IMR-90 (cell line): ENCODE results near the gene HIVEP1. TPM values are rescaled to one million over a fixed set of nuclear protein-coding genes. Genes with fewer than 3 reads are reported as not detected.

Experiments used
- ATAC-seq: fragments of 200-7000 bp; cut with Tn5 transposase; 2 replicates; pipeline ENCODE4 v1.9.1; 2020; ENCODE audit warnings: low read depth, mild to moderate bottlenecking, moderate library complexity
- BruUV-seq: library from RNA; stranded (reverse); fragments of 400-500 nt; replicated peaks from 2 replicates; lab custom pipeline; 2021; lab: Mats Ljungman, UMichigan
- CTCF ChIA-PET: fragments of 300-600 bp; formaldehyde crosslinking; extraction: SDS; loops from one replicate; lab custom pipeline; 2021; ENCODE audit warnings: antibody characterized with exemption; lab: Yijun Ruan, JAX
- POLR2A ChIA-PET: fragments of 300-600 bp; sonication (Branson Sonifier 250); formaldehyde crosslinking; loops from one replicate; lab custom pipeline; 2022; ENCODE audit warnings: antibody characterized with exemption; ENCODE audit not compliant: unreplicated experiment; lab: Charles Lee
- DNase-seq: peaks from one replicate; pipeline ENCODE4 v3.0.0; 2013
- H2AFZ ChIP-seq: replicated peaks from 2 replicates; pipeline ENCODE3; 2013; ENCODE audit warnings: low read length, mild to moderate bottlenecking; ENCODE audit not compliant: poor library complexity
- H2AK5ac ChIP-seq: 2 replicates; pipeline ENCODE4 v1.6.1; 2013; ENCODE audit warnings: low read depth, low read length, inconsistent platforms
- H2AK9ac ChIP-seq: replicated peaks from 2 replicates; pipeline ENCODE3; 2013; ENCODE audit warnings: mild to moderate bottlenecking, low read depth, low read length, moderate library complexity; ENCODE audit not compliant: poor library complexity
- H2BK120ac ChIP-seq: 2 replicates; pipeline ENCODE4 v1.6.1; 2013; ENCODE audit warnings: low read depth, low read length, inconsistent platforms
- H2BK15ac ChIP-seq: 3 replicates; pipeline ENCODE4 v1.6.1; 2013; ENCODE audit warnings: low read depth, low read length, inconsistent platforms
- H2BK20ac ChIP-seq: 2 replicates; pipeline ENCODE4 v1.6.1; 2013; ENCODE audit warnings: low read depth, mild to moderate bottlenecking, inconsistent platforms, low read length, moderate library complexity
- H2BK5ac ChIP-seq: 2 replicates; pipeline ENCODE4 v1.6.1; 2013; ENCODE audit warnings: mild to moderate bottlenecking, low read depth, low read length, inconsistent platforms; ENCODE audit not compliant: poor library complexity, severe bottlenecking
- H3K14ac ChIP-seq: replicated peaks from 2 replicates; pipeline ENCODE4 v1.6.1; 2013; ENCODE audit warnings: low read depth, low read length, inconsistent platforms
- H3K18ac ChIP-seq: 2 replicates; pipeline ENCODE4 v1.6.1; 2013; ENCODE audit warnings: low read depth, low read length, control low read depth
- H3K23ac ChIP-seq: 2 replicates; pipeline ENCODE4 v1.6.1; 2013; ENCODE audit warnings: low read depth, low read length, inconsistent platforms
- H3K27ac ChIP-seq: 2 replicates; pipeline ENCODE4 v1.5.1; 2013; ENCODE audit warnings: mild to moderate bottlenecking, control low read depth, low read length; ENCODE audit not compliant: insufficient read depth
- H3K27me3 ChIP-seq: 2 replicates; pipeline ENCODE4 v1.6.1; 2013; ENCODE audit warnings: low read length; ENCODE audit not compliant: control insufficient read depth, insufficient read depth
- H3K36me3 ChIP-seq: 2 replicates; pipeline ENCODE4 v1.6.1; 2013; ENCODE audit warnings: low read length, mixed read lengths; ENCODE audit not compliant: control insufficient read depth, insufficient read depth
- H3K4ac ChIP-seq: 2 replicates; pipeline ENCODE4 v1.6.1; 2013; ENCODE audit warnings: low read depth, low read length, inconsistent platforms
- H3K4me1 ChIP-seq: 2 replicates; pipeline ENCODE4 v1.6.1; 2013; ENCODE audit warnings: low read length, mixed read lengths; ENCODE audit not compliant: control insufficient read depth, insufficient read depth
- H3K4me2 ChIP-seq: 2 replicates; pipeline ENCODE4 v1.6.1; 2013; ENCODE audit warnings: low read depth, mild to moderate bottlenecking, control low read depth, low read length, moderate library complexity
- H3K4me3 ChIP-seq: 2 replicates; pipeline ENCODE4 v1.5.1; 2013; ENCODE audit warnings: low read depth, mild to moderate bottlenecking, control low read depth, low read length, moderate library complexity; ENCODE audit not compliant: insufficient read depth
- H3K56ac ChIP-seq: 2 replicates; pipeline ENCODE4 v1.6.1; 2013; ENCODE audit warnings: low read length, inconsistent platforms; ENCODE audit not compliant: insufficient read depth; ENCODE audit errors: extremely low read depth
- H3K79me1 ChIP-seq, 2 experiments: 2 replicates each; pipeline ENCODE4 v1.6.1; 2013; ENCODE audit warnings: low read length in 2 of 2, inconsistent platforms in 1 of 2, low read depth in 1 of 2
- H3K9ac ChIP-seq: 2 replicates; pipeline ENCODE4 v1.6.1; 2013; ENCODE audit warnings: low read depth, low read length, control low read depth
- H3K9me1 ChIP-seq: 2 replicates; pipeline ENCODE4 v1.6.1; 2013; ENCODE audit warnings: low read length, inconsistent platforms; ENCODE audit not compliant: insufficient read depth
- H3K9me3 ChIP-seq: 2 replicates; pipeline ENCODE4 v1.6.1; 2013; ENCODE audit warnings: low read length; ENCODE audit not compliant: control insufficient read depth, insufficient read depth
- H4K20me1 ChIP-seq: 2 replicates; pipeline ENCODE4 v1.6.1; 2013; ENCODE audit warnings: low read length, inconsistent platforms; ENCODE audit not compliant: insufficient read depth
- H4K5ac ChIP-seq: 2 replicates; pipeline ENCODE4 v1.6.1; 2013; ENCODE audit warnings: mild to moderate bottlenecking, low read depth, low read length, control low read depth
- H4K8ac ChIP-seq, 2 experiments: 2 replicates each; pipeline ENCODE4 v1.6.1; 2013; ENCODE audit warnings: low read depth in 2 of 2, low read length in 2 of 2, control low read depth in 1 of 2, inconsistent platforms in 1 of 2
- H4K91ac ChIP-seq: 2 replicates; pipeline ENCODE4 v1.6.1; 2013; ENCODE audit warnings: low read depth, low read length, inconsistent platforms; ENCODE audit not compliant: insufficient read depth
- CHD1 ChIP-seq: IDR thresholded peaks from 2 replicates; pipeline ENCODE4 v1.6.1; 2012; ENCODE audit warnings: low read depth, low read length, improper control_type of control experiment
- ELK1 ChIP-seq: fragments of 150-350 bp; IDR thresholded peaks from 2 replicates; pipeline ENCODE4 v1.6.1; 2016; ENCODE audit warnings: low read depth, mild to moderate bottlenecking, low read length, moderate library complexity, borderline replicate concordance
- MAZ ChIP-seq: IDR thresholded peaks from 2 replicates; pipeline ENCODE4 v1.6.1; 2012; ENCODE audit warnings: low read depth, mild to moderate bottlenecking, low read length, improper control_type of control experiment, moderate library complexity, borderline replicate concordance
- POLR2A ChIP-seq: IDR thresholded peaks from 2 replicates; pipeline ENCODE4 v1.6.1; 2012; ENCODE audit warnings: mild to moderate bottlenecking, low read depth, low read length
- RAD21 ChIP-seq: IDR thresholded peaks from 2 replicates; pipeline ENCODE4 v1.6.1; 2012; ENCODE audit warnings: low read length, improper control_type of control experiment
- RCOR1 ChIP-seq: IDR thresholded peaks from 2 replicates; pipeline ENCODE4 v1.6.1; 2012; ENCODE audit warnings: mild to moderate bottlenecking, low read length, improper control_type of control experiment; ENCODE audit not compliant: insufficient replicate concordance
- RFX5 ChIP-seq: IDR thresholded peaks from 2 replicates; pipeline ENCODE4 v1.8.0; 2012; ENCODE audit warnings: low read depth, mild to moderate bottlenecking, low read length, moderate library complexity
- SMC3 ChIP-seq: fragments of 150-350 bp; IDR thresholded peaks from 2 replicates; pipeline ENCODE4 v1.6.1; 2016; ENCODE audit warnings: low read depth, mild to moderate bottlenecking, antibody characterized with exemption, low read length, moderate library complexity
- WGBS, 2 experiments: methylation state at CpG; one replicate each; pipeline versions ENCODE4 v1.1.5 to v1.1.7; 2013; ENCODE audit warnings: missing lambda C conversion rate in 2 of 2; ENCODE audit not compliant: insufficient read length in 1 of 2; ENCODE audit errors: extremely low coverage in 2 of 2; 5-methylcytosine and 5-hydroxymethylcytosine counted together
- dilution Hi-C: fragments of 300-500 bp; cut with HindIII; formaldehyde crosslinking; loops from one replicate; pipeline ENCODE4 v1.14.3; 2018; ENCODE audit warnings: low sequenced_read_pairs; ENCODE audit not compliant: unreplicated experiment
- in situ Hi-C: fragments of 300-500 bp; cut with MboI; formaldehyde crosslinking; loops from 3 replicates; pipeline ENCODE4 v1.14.3; 2019; ENCODE audit warnings: low sequenced_read_pairs, inconsistent platforms, mixed read lengths
- intact Hi-C: fragments of 100-400 bp; cut with micrococcal nuclease; formaldehyde crosslinking; loops from 2 replicates; pipeline ENCODE4 v1.10.0; 2022
- polyA plus RNA-seq, 3 experiments: library from polyadenylated mRNA; depleted of rRNA; stranded (reverse); fragments of >200 nt; gene quantifications; 2 replicates each; pipeline ENCODE4 v1.2.3, GENCODE V29; 2012; ENCODE audit warnings: low replicate concordance in 1 of 3
- total RNA-seq: library from RNA; depleted of rRNA; stranded (reverse); fragments of >200 nt; gene quantifications from 2 replicates; pipeline ENCODE4 v1.2.3, GENCODE V29; 2012
- TF ChIP-seq, protein P1 (sequence below): fragments of 150-350 bp; IDR thresholded peaks from 2 replicates; pipeline ENCODE4 v1.6.1; 2017; ENCODE audit warnings: mild to moderate bottlenecking, antibody characterized with exemption, low read length, low read depth
- TF ChIP-seq, protein P2 (sequence below): conservative IDR thresholded peaks from 2 replicates; pipeline ENCODE4 v1.5.1; 2012; ENCODE audit warnings: mild to moderate bottlenecking, low read depth, low read length, improper control_type of control experiment

The HIVEP1 gene
- total and polyA plus RNA-seq, 2 of the 4 experiments (the other 2 are of a cell fraction), result 13.0 to 17.2 TPM

- DNase-seq (no peak), ATAC-seq (no peak)
- ChIA-PET POLR2A (no interaction called here), CTCF (interaction anchor here (1.3 kb wide), 1 partner anchor 10 kb away, joined by 5 read pairs; no protein-coding TSS in a partner anchor)
- 0 out of 2 replicates have a peak, but pooled peaks cover 3% of the 10 kb centered on the region for H4K20me1 ChIP-seq
- intact Hi-C loops, result no loop called here
- H2BK5ac ChIP-seq, result no peak overlapping the region
- dilution Hi-C loops, result no loop called here
- no peak overlapping the region for H4K5ac ChIP-seq
- no peak overlapping the region for H2AK5ac ChIP-seq
- H3K4me2 ChIP-seq, result no peak overlapping the region
- H3K36me3 ChIP-seq, result no peaks in the 10 kb centered on the region
- no CpG with 5 or more reads among the region's 2 CpGs for WGBS, 2 experiments
- H3K4me1 ChIP-seq, result peaks cover 6% of the 10 kb centered on the region
- H4K8ac ChIP-seq, result no peak overlapping the region
- no peak overlapping the region for H3K23ac ChIP-seq
- no TSS peak for BruUV-seq
- no peak overlapping the region for H2BK15ac ChIP-seq
- no peak overlapping the region for H2BK20ac ChIP-seq
- H2AK9ac ChIP-seq, result no peak overlapping the region
- no peak overlapping the region for H3K9ac ChIP-seq
- H3K14ac ChIP-seq, result no peak overlapping the region
- no peak overlapping the region for H3K4me3 ChIP-seq
- H3K4ac ChIP-seq, result no peak overlapping the region
- no peak overlapping the region for H4K91ac ChIP-seq
- no peak overlapping the region for H2AFZ ChIP-seq
- no peak overlapping the region for H3K27ac ChIP-seq
- no peaks in the 10 kb centered on the region for H3K27me3 ChIP-seq
- H3K9me1 ChIP-seq, result peaks cover 5% of the 10 kb centered on the region; the same call in 1 of the 2 replicates
- no peaks in the 10 kb centered on the region for H3K9me3 ChIP-seq
- in situ Hi-C loops, result no loop called here
- H3K18ac ChIP-seq, result no peak overlapping the region
- no peak overlapping the region for H3K56ac ChIP-seq
- H3K79me1 ChIP-seq, result peaks cover 9 to 27% of the 10 kb centered on the region in 2 experiments; a peak in 2 of 4 replicates
- TF ChIP-seq, protein P1, sequence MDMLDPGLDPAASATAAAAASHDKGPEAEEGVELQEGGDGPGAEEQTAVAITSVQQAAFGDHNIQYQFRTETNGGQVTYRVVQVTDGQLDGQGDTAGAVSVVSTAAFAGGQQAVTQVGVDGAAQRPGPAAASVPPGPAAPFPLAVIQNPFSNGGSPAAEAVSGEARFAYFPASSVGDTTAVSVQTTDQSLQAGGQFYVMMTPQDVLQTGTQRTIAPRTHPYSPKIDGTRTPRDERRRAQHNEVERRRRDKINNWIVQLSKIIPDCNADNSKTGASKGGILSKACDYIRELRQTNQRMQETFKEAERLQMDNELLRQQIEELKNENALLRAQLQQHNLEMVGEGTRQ, result no peak
- TF ChIP-seq, protein P2, sequence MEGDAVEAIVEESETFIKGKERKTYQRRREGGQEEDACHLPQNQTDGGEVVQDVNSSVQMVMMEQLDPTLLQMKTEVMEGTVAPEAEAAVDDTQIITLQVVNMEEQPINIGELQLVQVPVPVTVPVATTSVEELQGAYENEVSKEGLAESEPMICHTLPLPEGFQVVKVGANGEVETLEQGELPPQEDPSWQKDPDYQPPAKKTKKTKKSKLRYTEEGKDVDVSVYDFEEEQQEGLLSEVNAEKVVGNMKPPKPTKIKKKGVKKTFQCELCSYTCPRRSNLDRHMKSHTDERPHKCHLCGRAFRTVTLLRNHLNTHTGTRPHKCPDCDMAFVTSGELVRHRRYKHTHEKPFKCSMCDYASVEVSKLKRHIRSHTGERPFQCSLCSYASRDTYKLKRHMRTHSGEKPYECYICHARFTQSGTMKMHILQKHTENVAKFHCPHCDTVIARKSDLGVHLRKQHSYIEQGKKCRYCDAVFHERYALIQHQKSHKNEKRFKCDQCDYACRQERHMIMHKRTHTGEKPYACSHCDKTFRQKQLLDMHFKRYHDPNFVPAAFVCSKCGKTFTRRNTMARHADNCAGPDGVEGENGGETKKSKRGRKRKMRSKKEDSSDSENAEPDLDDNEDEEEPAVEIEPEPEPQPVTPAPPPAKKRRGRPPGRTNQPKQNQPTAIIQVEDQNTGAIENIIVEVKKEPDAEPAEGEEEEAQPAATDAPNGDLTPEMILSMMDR, result no peak
- TF ChIP-seq RFX5, result no peak
- TF ChIP-seq ELK1, result no peak
- TF ChIP-seq MAZ, result no peak
- no peak for TF ChIP-seq SMC3
- TF ChIP-seq POLR2A, result no peak
- TF ChIP-seq CHD1, result no peak
- TF ChIP-seq RAD21, result no peak
- TF ChIP-seq RCOR1, result no peak
- no peak overlapping the region for H2BK120ac ChIP-seq
Observed at GRCh38 chr6:12102350-12102749, 90.2 kb downstream of the HIVEP1 start.
